ENCODE measurements around the gene ST8SIA4. TPM values are rescaled to one million over a fixed set of nuclear protein-coding genes. Genes with fewer than 3 reads are reported as not detected.

The ST8SIA4 gene
- total RNA-seq, 1 donor from 2014 or later: 0.59 TPM

GRCh38 chr5:100779669-100780375 is 123.3 kb downstream of the ST8SIA4 start:
- no peak overlapping the region for H3K4me3 ChIP-seq (ENCODE audit: insufficient read depth, low read depth, low read length)

GRCh38 chr5:100777680-100778300 is 125.3 kb downstream of the ST8SIA4 start:
- peak overlapping the region; percentile 57 for H2AFZ ChIP-seq (ENCODE audit: low read depth, low read length)
- peaks cover 14% of the 10 kb centered on the region for H3K4me1 Mint-ChIP-seq (ENCODE audit: low read depth, unreplicated experiment)
- H3K27me3 ChIP-seq (ENCODE audit: insufficient read depth, low read length): no peaks in the 10 kb centered on the region
- peak overlapping the region; percentile 23 for H3K4me3 ChIP-seq (ENCODE audit: insufficient read depth, low read depth, low read length)
- FAIRE-seq (no peak), DNase-seq (ENCODE audit: low read depth) (peak; percentile 82)
- peak overlapping the region; percentile 74 for H3K4me2 ChIP-seq (ENCODE audit: low read length)
- H4K20me1 ChIP-seq (ENCODE audit: insufficient read depth, low read length): no peaks in the 10 kb centered on the region
- H3K4me3 Mint-ChIP-seq (ENCODE audit: unreplicated experiment): peak overlapping the region; percentile 18
- H3K9me3 Mint-ChIP-seq (ENCODE audit: unreplicated experiment): no peaks in the 10 kb centered on the region
- TF ChIP-seq EZH2 (IDR thresholded peaks at IDR 0.05; ENCODE audit: insufficient read depth, low read length): no peak
- no peak for TF ChIP-seq CTCF (IDR thresholded peaks at IDR 0.05; ENCODE audit: insufficient read depth, low read depth, low read length)
- H3K79me2 ChIP-seq (ENCODE audit: insufficient read depth, low read length): no peaks in the 10 kb centered on the region
- H3K27ac ChIP-seq (ENCODE audit: low read depth, low read length): peak overlapping the region; percentile 87
- H3K27me3 Mint-ChIP-seq (ENCODE audit: low read depth, unreplicated experiment): no peaks in the 10 kb centered on the region
- H3K9me3 ChIP-seq (ENCODE audit: insufficient read depth, low read depth, low read length): no peaks in the 10 kb centered on the region
- H3K36me3 ChIP-seq (ENCODE audit: insufficient read depth, low read length): no peaks in the 10 kb centered on the region
- peaks cover 11% of the 10 kb centered on the region for H3K4me1 ChIP-seq (ENCODE audit: insufficient read depth, low read length)
- peak overlapping the region; percentile 59 for H3K9ac ChIP-seq (ENCODE audit: low read length)
- no peaks in the 10 kb centered on the region for H3K36me3 Mint-ChIP-seq (ENCODE audit: low read depth, unreplicated experiment)
- H3K27ac Mint-ChIP-seq (ENCODE audit: unreplicated experiment): peak overlapping the region; percentile 89

More at GRCh38 chr5:100779669-100780375, 123.3 kb downstream of the ST8SIA4 start:
- no peak overlapping the region for H3K4me2 ChIP-seq (ENCODE audit: low read length)
- H3K27me3 Mint-ChIP-seq (ENCODE audit: low read depth, unreplicated experiment): no peaks in the 10 kb centered on the region
- H3K9me3 Mint-ChIP-seq (ENCODE audit: unreplicated experiment): no peaks in the 10 kb centered on the region
- H2AFZ ChIP-seq (ENCODE audit: low read depth, low read length): no peak overlapping the region
- H3K9me3 ChIP-seq (ENCODE audit: insufficient read depth, low read depth, low read length): no peaks in the 10 kb centered on the region
- H3K36me3 ChIP-seq (ENCODE audit: insufficient read depth, low read length): no peaks in the 10 kb centered on the region
- TF ChIP-seq CTCF (IDR thresholded peaks at IDR 0.05; ENCODE audit: insufficient read depth, low read depth, low read length) (no peak), EZH2 (IDR thresholded peaks at IDR 0.05; ENCODE audit: insufficient read depth, low read length) (no peak)
- H3K4me3 Mint-ChIP-seq (ENCODE audit: unreplicated experiment): no peak overlapping the region
- H3K9ac ChIP-seq (ENCODE audit: low read length): no peak overlapping the region
- FAIRE-seq (no peak), DNase-seq (ENCODE audit: low read depth) (no peak)
- no peaks in the 10 kb centered on the region for H3K27me3 ChIP-seq (ENCODE audit: insufficient read depth, low read length)
- peaks cover 11% of the 10 kb centered on the region for H3K4me1 ChIP-seq (ENCODE audit: insufficient read depth, low read length)
- H3K4me1 Mint-ChIP-seq (ENCODE audit: low read depth, unreplicated experiment): peaks cover 14% of the 10 kb centered on the region
- H4K20me1 ChIP-seq (ENCODE audit: insufficient read depth, low read length): no peaks in the 10 kb centered on the region
- H3K27ac ChIP-seq (ENCODE audit: low read depth, low read length): no peak overlapping the region
- no peaks in the 10 kb centered on the region for H3K36me3 Mint-ChIP-seq (ENCODE audit: low read depth, unreplicated experiment)
- no peaks in the 10 kb centered on the region for H3K79me2 ChIP-seq (ENCODE audit: insufficient read depth, low read length)
- H3K27ac Mint-ChIP-seq (ENCODE audit: unreplicated experiment): no peak overlapping the region

- DNase-seq (ENCODE audit: low read depth): no peak
- Histone ChIP-seq H3K79me2 (ENCODE audit: insufficient read depth, low read length) (no peaks in the 10 kb centered on the region), H3K9me3 (ENCODE audit: insufficient read depth, low read depth, low read length) (no peaks in the 10 kb centered on the region), H3K4me2 (ENCODE audit: low read length) (no peak overlapping the region), H3K27ac (ENCODE audit: low read depth, low read length) (no peak overlapping the region), H3K27me3 (ENCODE audit: insufficient read depth, low read length) (no peaks in the 10 kb centered on the region), H2AFZ (ENCODE audit: low read depth, low read length) (no peak overlapping the region), H3K36me3 (ENCODE audit: insufficient read depth, low read length) (no peaks in the 10 kb centered on the region), H4K20me1 (ENCODE audit: insufficient read depth, low read length) (no peaks in the 10 kb centered on the region), H3K9ac (ENCODE audit: low read length) (no peak overlapping the region), H3K4me1 (ENCODE audit: insufficient read depth, low read length) (peaks cover 11% of the 10 kb centered on the region), H3K4me3 (ENCODE audit: insufficient read depth, low read depth, low read length) (no peak overlapping the region)
- Mint-ChIP-seq H3K36me3 (ENCODE audit: low read depth, unreplicated experiment) (no peaks in the 10 kb centered on the region), H3K4me1 (ENCODE audit: low read depth, unreplicated experiment) (peaks cover 14% of the 10 kb centered on the region), H3K27ac (ENCODE audit: unreplicated experiment) (no peak overlapping the region), H3K27me3 (ENCODE audit: low read depth, unreplicated experiment) (no peaks in the 10 kb centered on the region), H3K9me3 (ENCODE audit: unreplicated experiment) (no peaks in the 10 kb centered on the region), H3K4me3 (ENCODE audit: unreplicated experiment) (no peak overlapping the region)
- TF ChIP-seq EZH2 (IDR thresholded peaks at IDR 0.05; ENCODE audit: insufficient read depth, low read length): no peak
- no peak for TF ChIP-seq CTCF (IDR thresholded peaks at IDR 0.05; ENCODE audit: insufficient read depth, low read depth, low read length)
- FAIRE-seq: no peak
Observed at GRCh38 chr5:100775533-100775855, 127.6 kb downstream of the ST8SIA4 start.
